MV-4-11 (cell line): ENCODE measurements around the gene CIAO2A.
"Not testable (repeated sequence)": the region's sequence is repeated elsewhere in the genome, so short reads cannot be mapped to it uniquely, and the experiment has no call there.

Experiments
- DNase-seq: peaks from one replicate; lab custom pipeline; 2025; lab: John Stamatoyannopoulos, UW

CIAO2A gene

DNA sequence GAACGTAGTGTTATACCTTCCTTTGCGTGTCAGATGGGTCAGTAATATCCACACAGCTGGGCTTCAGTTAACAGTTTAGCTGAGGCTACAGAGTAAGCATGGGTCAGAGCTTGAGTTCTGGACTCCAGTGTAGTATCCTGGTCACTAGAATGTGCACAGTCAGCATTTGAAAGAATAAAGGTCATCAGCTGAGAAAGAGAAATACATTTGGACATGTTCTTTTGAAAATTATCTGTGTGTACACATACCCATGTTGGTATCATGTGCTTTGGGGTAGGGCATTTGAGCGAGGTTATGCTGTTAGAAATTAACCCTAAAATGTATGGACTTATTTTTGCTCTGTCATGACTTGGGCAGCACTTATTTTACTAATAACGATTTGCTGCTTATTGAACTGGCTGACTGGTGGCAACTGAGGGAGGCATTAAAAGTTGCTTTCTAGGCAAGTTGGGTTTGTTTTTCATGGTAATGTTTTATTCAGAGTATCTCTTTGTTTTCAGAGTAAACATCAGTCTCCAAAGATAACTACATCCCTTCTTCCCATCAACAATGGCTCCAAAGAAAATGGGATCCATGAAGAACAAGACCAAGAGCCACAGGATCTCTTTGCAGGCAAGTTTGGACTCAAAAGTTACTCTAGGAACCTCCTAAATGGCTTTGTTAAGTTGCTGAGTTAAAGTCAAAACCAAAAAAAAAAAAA lies 18.6 kb upstream of the CIAO2A start:
- DNase-seq = no peak

DNA sequence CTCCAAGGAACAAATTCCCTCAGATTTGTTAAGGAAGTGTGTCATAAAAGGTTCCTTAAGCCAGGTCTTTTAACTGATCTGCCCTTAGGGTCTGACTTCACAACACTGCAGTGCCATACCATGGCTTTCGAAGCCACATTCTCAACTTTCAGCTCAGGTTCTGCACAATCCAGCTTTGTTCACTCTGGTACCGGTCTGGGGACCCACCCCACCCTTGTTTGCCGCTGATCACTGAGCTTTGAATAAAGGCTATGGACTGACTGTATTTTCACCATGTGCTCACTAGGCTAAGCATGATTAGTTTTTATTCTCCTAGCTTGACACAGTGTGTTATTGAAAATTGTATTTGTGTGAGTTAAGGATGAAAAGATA lies 18.0 kb upstream of the CIAO2A start:
- DNase-seq = no peak

DNA sequence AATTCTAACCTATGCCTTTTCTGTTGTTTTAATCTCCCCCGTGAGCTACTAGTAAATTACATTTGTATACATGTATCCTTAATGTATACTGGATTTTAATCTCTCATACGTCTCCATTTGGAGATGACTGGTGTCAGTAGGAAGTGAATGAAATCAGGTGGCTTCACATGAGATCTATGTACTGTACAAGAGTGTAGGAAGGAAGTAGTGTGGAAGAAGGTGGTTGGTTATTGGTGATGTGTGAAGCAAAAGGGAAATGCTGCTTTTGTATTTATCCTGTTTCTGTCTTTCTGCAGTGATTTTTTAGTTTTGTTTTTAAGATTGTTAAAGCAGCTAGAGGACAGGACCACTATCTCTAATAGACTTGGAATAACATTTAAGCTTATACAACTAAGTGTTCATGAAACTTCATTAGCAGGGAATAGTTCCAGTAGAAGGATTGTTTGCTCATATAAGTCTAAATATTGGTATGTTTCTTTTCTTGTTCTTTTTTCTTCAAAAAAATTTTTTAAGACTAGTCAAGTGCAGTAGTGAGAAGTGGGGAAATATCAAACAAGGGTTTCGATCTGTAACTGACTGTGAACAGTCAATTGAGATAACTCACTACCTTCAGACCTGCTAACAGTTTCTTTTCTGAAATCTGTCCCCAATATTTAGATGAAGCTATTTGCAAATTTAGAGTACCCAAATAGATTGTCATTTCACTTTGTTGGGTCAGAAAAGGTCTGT lies 17.5 kb upstream of the CIAO2A start:
- DNase-seq = peak; percentile 11

DNA sequence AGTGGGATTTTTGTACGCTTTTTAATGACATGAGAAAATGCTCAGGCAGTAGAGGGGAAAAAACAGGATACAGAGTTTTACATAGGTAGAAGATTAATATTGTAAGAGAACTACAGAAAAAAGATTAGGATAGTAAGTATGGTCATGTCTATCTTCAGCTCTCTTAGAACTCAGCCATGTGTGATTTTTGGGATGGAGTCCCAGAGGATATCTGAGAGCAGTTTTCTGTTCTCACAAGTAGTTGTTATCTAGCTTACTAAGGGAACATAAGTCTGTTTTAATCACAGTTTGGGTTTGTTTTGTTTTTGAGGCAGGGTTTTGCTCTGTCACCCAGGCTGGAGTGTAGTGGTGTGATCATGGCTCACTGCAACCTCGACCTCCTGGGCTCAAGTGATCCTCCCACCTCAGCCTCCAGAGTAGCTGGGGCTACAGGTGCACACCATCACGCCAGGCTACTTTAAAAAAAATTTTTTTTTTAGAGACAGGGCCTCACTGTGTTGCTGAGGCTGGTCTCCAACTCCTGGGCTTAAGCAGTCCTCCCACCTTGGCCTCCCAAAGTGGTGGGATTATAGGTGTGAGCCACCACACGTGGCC lies 16.6 kb upstream of the CIAO2A start:
- DNase-seq = not testable (repeated sequence)

DNA sequence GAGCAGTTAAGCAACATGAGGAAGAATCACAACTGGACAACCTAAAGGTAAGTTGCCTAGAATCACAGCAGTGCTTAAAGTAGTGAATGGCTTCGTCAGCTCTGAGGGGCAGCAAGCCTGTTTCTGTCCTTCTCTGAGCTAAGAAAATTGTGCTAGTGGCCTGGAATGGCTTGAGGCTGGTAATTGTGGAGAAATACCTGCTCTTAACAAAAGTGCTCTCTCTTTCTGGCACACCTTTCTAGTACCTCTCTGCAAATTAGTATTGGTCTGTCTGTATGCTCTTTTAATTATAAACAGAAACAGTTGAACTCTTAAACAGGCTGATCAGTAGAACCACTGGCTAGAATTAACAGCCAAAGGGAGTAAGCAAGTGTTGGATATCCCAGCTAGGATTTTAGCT lies 13.7 kb upstream of the CIAO2A start:
- no peak for DNase-seq

DNA sequence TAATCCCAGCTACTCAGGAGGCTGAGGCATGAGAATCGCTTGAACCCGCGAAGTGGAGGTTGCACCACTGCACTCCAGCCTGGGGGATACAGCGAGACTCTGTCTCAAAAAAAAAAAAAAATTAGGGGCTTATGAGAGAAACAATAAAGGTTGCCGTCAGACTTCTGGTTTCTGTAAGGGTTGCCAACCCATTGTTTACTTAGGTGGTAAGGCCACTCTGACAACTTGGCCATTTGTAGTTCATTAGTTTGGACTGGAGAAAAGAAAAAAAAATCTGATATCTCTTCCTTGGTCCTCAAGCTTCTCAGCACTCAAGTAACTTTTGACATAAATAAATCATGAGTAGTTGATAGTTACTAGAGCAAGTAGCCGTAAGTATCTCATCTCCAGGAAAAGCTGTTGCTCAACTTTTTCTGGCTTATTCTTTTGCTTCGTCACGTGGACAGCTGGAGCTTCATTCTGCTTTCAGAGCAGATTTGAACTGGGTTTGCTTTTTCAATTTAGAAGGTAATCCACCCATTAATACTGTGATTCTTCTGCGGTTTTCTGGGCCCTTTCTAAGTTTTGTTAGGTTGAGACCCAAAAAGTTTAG lies 11.6 kb upstream of the CIAO2A start:
- peak; percentile 89 for DNase-seq

DNA sequence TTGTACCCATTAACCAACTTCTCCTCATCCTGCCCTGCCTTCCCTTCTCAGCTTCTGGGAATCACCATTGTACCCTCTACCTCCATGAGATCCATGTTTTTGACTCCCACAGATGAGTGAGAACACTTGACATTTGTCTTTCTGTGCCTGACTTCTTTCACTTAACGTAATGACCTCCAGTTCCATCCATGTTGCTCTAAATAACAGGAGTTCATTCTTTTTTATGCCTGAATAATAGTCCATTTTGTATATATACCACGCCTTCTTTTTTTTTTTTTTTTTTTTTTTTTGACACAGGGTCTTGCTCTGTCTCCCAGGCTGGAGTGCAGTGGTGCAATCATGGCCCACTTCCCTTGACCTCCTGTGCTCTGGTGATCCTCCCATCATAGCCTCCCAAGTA lies 8.9 kb upstream of the CIAO2A start:
- no peak for DNase-seq

DNA sequence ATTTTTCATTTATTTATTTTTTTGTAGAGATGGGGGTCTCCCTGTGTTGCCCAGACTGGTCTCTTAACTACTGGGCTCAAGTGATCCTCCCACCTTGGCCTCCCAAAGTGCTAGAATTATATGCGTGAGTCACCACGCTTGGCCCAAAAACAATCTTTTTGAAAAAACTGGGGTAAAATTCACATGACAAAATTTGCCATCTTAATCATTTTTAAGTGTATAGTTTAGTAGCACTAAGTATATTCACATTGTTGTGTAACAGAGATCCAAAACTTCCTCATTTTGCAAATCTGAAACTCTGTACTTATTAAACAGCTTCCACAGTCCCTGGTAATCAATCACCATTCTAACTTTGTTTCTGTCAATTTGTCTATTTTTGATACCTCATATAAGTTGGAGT lies 7.3 kb upstream of the CIAO2A start:
- DNase-seq = peak; percentile 74

DNA sequence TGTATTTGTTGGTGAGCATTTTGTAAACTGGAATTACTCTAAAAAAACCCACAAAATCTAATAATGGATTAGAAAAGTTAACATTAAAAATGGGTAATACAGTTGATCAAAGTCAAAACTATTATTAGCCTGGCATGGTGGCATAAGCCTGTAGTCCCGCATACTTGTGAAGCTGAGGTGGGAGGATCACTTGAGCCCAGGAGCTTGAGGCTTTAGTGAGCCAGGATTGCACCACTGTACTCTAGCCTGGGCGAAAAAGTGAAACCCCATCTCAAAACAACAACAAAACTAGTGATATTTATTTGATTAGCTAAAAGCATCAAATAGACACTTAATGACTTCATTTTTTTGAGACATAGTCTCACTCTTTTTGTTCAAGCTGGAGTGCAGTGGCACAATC lies 5.7 kb upstream of the CIAO2A start:
- no peak for DNase-seq

DNA sequence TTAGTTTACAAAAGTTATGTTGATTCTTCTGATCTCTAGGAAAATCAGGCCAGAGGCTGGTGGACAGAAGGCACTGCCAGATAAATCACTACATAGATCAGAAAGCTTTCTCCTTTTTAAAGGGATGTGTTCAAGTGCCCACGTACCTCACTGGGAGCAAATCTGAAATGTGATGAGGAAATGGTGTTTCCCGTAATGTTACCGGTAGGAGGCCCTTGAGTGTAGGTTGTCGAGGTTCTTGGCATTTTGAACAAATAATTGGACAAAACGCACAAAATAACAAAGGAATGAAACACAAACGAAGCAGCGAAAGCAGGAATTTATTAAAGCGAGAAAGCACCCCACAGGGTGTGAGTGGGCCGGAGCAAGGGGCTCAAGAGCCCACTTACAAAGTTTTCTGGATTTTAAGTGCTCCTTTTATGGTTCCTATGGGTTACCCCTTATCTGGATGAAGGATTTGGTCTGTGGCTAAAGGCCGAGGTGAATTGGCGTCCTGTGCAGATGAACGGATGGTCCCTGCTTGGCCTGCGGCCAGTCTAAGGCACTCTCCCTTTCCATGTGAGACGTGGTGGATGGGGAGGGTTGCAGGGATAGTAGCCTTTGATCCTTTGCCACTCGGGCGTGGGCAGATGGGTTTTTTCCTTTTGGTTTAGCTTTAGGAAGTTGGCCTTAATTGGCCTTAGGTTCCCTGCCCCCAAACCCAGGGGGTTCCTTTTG lies 3.2 kb upstream of the CIAO2A start:
- no peak for DNase-seq

DNA sequence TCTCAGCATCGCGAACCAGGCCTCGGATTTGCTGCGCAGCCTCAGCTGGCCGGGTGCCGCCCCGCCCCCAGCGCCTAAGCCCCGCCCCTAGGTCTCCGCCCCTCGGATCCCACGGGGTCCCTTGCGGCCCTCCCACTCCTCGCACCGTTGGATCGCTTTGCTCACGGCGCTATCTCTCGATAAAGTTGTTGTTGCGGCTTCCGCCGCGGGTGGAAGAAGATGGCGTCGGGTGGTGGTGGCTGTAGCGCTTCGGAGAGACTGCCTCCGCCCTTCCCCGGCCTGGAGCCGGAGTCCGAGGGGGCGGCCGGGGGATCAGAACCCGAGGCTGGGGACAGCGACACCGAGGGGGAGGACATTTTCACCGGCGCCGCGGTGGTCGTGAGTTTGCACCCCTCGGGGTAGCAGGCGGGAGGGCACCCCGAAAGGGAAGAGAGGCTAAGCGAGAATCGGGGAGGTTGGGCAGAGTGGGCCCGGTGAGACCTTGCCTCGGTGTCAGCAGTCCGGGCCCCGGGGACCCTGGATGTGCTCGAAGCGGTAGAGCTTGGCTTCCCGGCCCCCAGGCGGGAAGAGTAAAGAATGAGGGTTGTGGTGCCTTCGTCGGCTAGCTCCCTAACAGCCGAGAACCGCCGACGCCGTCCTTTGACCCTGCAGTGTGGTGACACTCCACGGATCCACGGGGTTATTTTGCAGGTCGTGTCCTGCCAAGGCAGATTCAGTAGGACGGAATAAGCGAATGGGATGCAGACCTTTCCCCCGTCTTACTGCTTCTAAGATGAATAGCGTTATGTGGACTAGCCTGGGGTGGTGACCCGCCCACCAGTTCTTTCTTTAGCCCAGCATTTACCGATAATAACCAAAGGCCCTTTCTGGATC lies 2.4 kb upstream of the CIAO2A start, which contains the start of gene SNX1:
Gene SNX1, plus strand, starts transcription at position 188 of the 873 bp plus-strand sequence. Its CDS starts 32 bp downstream, at position 220.
- peak; percentile 89 for DNase-seq

DNA sequence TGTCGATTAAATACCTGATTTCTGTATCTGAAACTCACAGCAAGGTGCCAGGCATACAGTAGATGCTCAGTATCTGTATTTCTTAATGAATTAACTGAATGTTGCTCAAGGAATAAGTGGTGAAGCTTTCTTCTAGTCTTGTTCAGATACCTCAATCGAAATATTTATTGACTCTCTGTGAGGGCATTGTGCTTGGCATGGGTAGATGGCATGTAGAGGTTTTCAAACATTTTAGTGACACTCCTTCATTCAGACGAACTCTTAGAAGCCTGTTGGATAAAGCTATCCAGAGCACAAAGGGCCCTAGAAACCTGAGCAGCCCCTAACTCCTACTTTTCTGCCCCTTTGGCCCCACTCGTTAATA lies 1.8 kb upstream of the CIAO2A start:
- no peak for DNase-seq

DNA sequence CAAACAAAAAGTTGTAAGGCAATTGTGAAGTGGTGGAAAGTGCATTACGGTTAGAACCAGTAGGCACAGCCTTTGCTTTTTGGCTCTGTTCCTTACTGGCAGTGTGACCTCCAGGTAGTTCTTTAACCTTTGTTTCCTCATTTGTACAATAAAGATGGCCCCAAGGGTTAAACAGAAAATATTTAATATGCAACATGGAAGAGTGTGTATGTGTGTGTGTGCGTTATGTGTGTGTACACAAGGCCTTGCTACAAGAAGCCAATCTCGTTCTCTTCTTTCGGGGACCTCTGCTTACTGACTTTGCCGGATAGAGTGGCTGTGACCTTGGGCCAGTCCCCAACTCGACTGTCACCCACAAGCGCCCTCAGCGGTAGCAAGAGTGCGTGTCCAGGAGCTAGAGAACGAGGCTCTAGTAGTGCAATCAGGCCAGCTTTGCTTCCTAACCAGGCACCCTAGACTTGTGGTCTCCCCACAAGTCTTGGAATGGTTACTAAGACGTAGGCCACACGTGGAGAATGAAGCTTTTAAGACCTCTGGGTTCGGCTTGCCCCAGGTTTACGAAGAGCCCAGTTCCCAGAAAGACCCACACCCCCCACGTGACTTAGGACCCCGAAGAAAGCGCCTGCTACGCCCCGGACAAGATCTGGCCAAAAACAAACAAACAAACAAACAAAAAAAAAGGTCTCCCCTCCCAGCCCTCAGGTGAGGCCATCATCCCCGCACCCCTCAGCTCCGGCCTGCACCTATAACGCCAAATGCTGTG lies 593 bp downstream of the CIAO2A start:
- DNase-seq = peak; percentile 67

DNA sequence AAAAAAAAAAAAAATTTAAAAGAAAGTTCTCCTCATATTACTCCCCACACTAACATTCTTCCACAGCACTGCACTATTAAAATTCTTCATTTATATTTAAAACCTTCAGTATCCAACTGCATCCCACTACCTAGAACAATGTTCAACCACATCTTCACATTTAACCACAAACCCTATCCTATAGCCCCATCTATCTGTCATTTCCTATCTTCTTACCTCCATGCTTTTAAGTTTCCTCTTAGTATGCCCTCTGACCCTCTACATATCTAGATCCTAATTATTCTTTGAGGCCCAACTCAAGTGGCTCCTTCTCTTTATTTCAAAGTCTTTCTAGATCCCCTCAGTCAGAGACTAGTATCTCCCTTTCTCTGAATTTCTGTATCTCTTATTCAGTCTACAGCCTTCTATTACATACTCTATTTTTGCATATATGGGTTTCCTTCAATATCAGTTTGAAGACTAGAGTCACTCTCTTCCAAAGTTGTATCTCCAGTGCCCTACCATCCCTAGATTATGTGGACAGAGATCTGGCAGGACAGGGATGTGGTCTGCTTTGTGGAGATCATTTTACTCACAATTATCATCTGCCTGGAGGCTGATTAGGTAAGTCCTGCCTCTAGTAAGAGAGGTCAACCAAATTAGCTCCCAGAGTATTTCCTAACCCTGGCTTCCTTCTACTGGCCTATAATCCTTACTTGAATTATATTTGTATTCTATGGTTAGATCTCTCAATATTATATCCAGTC lies 1.4 kb downstream of the CIAO2A start:
- no peak for DNase-seq

DNA sequence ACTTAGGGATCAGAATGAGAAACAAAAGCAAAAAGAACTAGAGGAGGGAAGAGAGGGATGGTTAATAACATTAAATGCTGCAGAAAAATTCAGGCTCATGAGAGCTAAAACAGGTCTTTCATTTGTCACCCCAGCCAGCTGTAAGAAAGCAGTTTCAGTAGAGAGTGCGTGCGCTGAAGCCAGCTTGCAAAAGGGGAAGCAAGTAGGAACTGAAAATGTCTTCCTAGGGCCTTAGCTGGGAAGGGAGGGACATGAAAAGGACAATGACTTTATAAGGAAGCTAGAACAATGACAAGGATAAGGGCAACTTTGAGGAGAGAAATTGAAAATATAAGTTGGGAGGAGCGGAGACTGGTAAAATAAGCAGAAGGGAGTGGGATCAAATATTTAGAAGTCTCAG lies 3.1 kb downstream of the CIAO2A start:
- DNase-seq = peak; percentile 90

DNA sequence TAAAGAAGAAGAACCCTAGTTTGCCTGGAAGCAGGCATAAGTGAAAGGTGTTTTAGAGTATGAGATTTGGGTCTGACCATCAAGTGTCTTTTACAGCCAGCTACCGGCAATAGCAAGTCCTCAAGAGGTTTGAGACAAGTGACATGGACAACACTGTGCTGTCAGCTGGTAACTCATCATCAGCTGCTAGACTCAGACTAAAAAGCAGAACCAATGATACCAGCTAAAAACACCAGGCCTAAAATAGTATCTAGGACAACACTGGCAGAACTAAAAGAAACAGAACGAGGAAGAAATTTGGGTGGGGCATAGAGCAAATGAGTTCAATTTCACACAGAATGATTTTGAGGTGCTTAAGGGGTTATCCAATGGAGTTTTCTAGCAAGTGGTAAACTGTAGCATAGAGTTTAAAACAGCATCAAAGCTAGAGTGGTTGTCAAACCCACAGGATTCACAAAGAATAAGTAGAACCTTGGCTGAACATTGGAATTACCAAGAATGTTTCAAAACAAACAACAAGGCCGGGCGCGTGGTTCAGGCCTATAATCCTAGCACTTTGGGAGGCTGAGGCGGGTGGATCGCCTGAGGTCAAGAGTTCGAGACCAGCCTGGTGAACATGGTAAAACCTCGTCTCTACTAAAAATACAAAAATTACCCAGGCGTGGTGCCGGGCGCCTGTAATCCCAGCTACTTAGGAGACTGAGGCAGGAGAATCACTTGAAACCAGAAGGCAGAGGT lies 3.9 kb downstream of the CIAO2A start:
- DNase-seq = peak; percentile 90

DNA sequence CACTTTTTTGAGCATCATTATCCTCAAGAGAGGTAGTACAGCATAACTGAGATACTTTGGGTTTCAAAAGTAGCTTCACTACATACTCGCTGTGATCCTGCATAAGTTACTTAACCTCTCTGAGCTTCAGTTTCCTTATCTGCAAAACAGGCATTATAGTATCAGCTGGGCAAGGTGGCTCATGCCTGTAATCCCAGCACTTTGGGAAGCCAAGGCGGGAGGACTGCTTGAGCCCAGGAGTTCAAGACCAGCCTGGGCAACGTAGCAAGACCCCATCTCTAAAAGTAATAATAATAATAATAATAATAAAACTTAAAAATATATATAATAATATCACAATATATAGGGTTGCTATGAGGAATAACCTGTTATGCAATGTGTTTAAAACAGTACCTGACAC lies 10.9 kb downstream of the CIAO2A start:
- DNase-seq = no peak

DNA sequence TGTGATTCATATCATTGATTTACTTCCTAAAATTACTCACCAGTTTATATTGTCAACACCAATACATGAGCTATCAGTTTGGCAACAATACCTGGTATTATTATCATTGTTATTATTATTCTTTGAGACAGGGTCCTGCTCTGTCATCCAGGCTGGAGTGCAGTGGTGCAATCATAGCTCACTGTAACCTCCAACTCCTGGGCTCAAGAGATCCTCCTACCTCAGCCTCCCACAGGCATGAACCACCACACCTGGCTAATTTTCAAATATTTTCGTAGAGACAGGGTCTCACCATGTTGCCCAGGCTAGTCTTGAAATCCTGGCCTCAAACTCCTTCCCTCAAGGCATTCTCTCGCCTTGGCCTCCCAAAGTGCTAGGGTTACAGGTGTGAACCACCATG lies 20.1 kb downstream of the CIAO2A start:
- DNase-seq = not testable (repeated sequence)

DNA sequence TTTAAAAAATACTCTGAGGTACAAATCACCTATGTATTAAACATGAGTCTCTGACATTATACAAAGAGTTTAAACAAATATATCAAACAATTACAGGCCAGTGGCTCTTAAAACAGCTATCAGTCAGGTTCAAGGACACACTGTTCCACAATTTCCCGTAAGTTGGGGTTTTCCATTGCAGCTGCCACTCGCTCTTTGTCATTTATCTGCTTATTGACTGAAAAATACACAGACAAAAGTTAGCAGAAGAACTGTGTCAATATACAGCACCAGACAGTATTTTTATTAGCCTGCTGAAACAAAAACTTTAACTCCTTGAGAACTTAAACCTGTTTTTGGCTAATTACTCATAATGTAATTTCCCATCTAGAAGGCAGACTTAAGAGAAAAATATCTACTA lies 20.8 kb downstream of the CIAO2A start:
- DNase-seq = no peak
